Neural progenitor cell (in vitro differentiated cells): Measurements from ENCODE around the gene GPATCH1.

ENCODE experiments used
- EZH2 ChIP-seq: fragments of 200-600 bp; sonication (generic); IDR thresholded peaks from 2 replicates; pipeline ENCODE4 v1.6.1; 2017; ENCODE audit warnings: antibody characterized with exemption, mild to moderate bottlenecking, moderate library complexity
- EZH2phosphoT487 ChIP-seq: fragments of 200-600 bp; sonication (generic); IDR thresholded peaks from 2 replicates; pipeline ENCODE4 v1.6.1; 2017; ENCODE audit warnings: antibody characterized with exemption
- TF ChIP-seq, protein P1 (sequence below): fragments of 200-600 bp; sonication (generic); IDR thresholded peaks from 2 replicates; pipeline ENCODE4 v1.5.1; 2017; ENCODE audit warnings: antibody characterized with exemption, mild to moderate bottlenecking

- TF ChIP-seq, protein P1, sequence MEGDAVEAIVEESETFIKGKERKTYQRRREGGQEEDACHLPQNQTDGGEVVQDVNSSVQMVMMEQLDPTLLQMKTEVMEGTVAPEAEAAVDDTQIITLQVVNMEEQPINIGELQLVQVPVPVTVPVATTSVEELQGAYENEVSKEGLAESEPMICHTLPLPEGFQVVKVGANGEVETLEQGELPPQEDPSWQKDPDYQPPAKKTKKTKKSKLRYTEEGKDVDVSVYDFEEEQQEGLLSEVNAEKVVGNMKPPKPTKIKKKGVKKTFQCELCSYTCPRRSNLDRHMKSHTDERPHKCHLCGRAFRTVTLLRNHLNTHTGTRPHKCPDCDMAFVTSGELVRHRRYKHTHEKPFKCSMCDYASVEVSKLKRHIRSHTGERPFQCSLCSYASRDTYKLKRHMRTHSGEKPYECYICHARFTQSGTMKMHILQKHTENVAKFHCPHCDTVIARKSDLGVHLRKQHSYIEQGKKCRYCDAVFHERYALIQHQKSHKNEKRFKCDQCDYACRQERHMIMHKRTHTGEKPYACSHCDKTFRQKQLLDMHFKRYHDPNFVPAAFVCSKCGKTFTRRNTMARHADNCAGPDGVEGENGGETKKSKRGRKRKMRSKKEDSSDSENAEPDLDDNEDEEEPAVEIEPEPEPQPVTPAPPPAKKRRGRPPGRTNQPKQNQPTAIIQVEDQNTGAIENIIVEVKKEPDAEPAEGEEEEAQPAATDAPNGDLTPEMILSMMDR = no peak
- TF ChIP-seq EZH2 (no peak), EZH2phosphoT487 (no peak)
These were observed 26.4 kb upstream of the GPATCH1 start for GRCh38 chr19:33054623-33055022.
